Retinal pigment epithelial cell (primary cell): ENCODE results near the gene GLUD1.
A peak's percentile ranks its signal among the peaks of the same experiment; 100 is the strongest.

ENCODE experiments used
- DNase-seq: peaks from one replicate; pipeline ENCODE4 v3.0.0-alpha.2; 2010; ENCODE audit warnings: low read depth
- H3K4me3 ChIP-seq: 2 replicates; pipeline ENCODE4 v1.5.1; 2011; ENCODE audit warnings: mild to moderate bottlenecking, low read length, control low read depth, moderate library complexity
- TF ChIP-seq, protein P1 (sequence below): conservative IDR thresholded peaks from 2 replicates; pipeline ENCODE4 v1.5.1; 2011; ENCODE audit warnings: low read depth, low read length, control low read depth, inconsistent platforms

Gene GLUD1

DNA sequence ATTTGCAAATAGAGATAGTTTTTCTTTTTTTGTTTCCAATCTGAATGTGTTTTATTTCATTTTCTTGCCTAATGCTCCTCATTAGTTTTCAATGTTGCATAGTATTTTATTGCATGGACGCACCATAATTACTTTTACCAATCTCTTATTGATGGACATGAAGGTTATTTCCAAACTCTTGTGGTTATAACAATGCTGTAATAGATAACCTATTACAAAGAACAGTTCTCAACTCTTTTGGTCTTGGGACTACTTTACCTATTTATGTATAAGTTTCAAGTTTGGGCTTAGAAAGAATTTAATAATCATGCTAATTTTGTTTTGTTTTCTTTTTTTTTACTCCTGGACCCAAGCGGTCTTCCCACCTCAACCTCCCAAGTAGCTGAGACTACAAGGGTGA, 7.4 kb upstream of the GLUD1 start:
- TF ChIP-seq, protein P1, sequence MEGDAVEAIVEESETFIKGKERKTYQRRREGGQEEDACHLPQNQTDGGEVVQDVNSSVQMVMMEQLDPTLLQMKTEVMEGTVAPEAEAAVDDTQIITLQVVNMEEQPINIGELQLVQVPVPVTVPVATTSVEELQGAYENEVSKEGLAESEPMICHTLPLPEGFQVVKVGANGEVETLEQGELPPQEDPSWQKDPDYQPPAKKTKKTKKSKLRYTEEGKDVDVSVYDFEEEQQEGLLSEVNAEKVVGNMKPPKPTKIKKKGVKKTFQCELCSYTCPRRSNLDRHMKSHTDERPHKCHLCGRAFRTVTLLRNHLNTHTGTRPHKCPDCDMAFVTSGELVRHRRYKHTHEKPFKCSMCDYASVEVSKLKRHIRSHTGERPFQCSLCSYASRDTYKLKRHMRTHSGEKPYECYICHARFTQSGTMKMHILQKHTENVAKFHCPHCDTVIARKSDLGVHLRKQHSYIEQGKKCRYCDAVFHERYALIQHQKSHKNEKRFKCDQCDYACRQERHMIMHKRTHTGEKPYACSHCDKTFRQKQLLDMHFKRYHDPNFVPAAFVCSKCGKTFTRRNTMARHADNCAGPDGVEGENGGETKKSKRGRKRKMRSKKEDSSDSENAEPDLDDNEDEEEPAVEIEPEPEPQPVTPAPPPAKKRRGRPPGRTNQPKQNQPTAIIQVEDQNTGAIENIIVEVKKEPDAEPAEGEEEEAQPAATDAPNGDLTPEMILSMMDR, result no peak
- no peak overlapping the region for H3K4me3 ChIP-seq
- DNase-seq, result no peak

DNA sequence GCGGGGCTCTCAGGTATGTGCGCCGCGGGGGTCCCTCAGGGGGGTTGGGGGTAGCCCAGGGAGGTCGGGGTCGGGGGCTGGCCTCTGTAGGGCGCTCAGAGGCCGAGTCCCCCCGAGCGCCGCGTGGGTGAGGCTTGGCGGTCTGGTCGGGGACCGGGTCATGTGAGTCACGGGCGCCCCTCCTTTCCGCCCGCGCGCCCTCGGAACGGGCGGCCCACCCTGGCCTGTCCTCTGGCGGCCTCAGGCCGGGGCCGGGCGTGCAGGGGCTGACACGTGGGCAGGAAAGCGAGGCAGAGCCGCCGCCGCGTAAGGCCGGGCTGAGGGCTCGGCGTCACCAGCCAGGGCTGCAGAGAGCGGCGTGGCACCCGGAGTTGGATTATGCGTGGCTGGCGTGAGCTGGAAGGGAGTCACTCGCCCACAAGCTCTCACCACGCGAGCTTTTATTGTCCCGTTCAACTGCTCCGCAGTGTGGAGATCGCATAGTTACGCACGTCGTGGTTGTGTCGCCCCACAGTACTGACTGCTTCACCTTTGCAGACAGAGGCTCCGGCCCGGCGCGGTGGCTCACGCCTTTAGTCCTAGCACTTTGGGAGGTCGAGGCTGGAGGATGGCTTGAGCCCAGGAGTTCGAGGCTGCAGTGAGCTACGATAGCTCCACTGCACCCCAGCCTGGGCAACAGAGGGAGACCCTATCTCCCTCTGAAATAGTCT, 748 bp upstream of the GLUD1 start:
- TF ChIP-seq, protein P1, result no peak
- DNase-seq, result peak; percentile 53
- peak overlapping the region; percentile 67 for H3K4me3 ChIP-seq

DNA sequence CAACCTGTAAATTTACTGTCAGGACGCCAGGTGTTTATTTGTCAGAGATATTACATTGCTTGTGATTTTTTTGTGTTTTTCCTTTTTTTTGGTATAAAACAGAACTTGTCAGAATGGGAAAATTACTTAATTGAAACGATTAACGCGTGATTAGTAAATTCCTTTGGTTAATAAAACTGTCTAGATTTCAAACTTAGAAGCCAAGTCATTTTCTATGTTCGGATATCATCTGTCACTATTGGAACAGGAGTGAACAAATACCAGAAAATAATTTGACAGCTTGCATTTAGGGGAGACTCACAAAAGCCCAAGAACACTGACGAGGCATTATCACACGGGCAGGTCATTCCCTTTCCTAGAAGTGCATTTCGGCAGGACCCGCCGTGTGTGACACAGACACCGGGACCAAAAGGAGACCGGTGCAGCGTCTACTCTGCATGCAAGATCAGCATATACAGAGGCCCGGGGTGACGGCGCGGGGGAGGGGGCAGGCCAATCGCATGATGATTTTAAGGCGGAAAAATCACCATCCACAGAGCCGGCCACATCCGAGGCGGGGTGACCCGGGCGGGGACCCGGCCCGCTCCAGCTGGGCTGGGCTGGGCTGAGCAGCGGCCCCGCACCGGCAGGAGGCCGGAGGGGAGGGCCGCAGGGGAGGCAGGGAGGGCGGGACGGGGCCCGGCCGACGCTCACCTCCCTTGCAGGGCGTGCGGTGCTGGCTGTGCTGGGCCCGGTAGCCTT, 841 bp downstream of the GLUD1 start:
- DNase-seq, result no peak
- peak overlapping the region; percentile 75 for H3K4me3 ChIP-seq

DNA sequence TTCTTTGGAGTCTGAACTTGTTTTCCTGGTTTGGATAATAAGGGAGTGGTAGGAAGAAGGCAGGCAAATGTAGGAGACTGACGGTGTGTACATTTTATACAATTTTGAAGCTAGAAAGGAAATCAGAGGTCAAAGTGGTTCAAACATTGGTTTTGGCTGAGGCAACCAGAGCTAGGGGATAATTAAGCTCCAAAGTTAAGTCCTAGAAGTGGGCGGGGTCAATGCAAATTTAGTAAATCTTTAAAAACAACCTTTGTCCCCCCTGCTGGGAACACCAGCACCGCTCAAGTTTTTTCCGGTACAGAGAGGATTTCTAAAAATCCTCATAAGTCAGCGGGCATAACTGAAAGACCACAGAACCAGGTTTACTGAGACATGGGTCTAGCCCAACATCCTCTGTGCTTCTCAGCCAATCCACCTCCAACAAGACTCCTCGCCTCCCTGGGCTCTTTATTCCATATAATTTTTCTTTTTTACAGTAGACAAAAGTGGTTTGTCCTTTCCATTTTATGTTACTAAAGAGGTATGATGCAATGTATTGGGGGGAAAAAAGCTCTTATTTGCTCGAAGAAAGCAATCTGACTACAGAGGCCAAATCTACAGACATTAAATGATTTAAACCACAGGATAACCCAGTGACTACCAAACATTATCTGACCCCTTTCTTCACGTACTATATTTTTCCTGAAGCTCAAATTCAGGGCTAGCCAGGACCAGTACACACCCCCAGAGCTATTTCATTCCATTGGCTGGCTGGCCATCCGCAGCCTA, 1.6 kb downstream of the GLUD1 start:
- peak overlapping the region; percentile 75 for H3K4me3 ChIP-seq
- no peak for DNase-seq
- TF ChIP-seq, protein P1, result no peak

More for the DNA sequence above, 841 bp downstream of the GLUD1 start:
- TF ChIP-seq, protein P1, result no peak

DNA sequence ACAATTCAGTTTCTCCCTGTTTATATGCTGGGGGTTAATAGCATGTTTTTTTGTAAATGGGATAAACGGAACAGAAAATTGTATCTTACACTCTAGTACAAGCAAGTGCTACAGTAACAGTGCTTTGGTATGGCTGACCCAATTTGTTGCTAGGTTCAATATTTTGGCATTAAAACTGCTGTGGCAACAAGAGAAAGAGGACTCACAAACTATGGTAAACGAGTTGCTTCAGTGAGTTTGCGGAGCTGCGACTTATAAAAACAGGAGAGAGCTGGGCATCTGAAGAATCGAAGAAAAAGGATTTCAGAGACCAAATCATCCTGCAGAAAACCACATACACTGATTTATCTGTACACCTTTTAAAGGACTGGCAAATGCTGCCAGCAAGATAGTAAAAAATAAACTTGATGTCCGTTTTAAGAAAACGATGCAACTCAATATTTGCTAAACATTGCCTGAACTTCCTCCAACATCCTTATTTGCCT, 2.2 kb downstream of the GLUD1 start:
- TF ChIP-seq, protein P1, result no peak
- no peak for DNase-seq
- peak overlapping the region; percentile 75 for H3K4me3 ChIP-seq

DNA sequence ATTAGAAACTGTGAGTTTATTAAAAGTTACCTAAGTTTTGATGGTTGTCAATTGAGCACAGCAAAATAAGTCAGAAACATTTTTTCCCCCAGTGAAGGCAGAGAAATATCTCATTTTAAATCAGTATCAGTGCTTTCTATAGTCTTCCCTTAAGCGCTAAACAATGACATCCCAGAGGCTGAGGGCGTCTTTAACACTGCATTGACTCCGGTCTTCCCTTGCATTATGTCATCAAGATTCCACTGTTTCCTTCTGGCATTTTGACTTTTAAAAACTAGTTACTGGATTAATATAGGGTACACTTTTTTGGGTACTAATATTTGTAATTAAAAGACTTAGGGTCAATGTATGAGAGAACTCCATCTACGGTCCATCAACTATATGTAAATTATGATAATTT, 3.9 kb downstream of the GLUD1 start:
- H3K4me3 ChIP-seq, result no peak overlapping the region
- no peak for DNase-seq
- TF ChIP-seq, protein P1, result no peak
